ENCODE data around the gene FLNC. TPM values are rescaled to one million over a fixed set of nuclear protein-coding genes. Genes with fewer than 3 reads are reported as not detected.

Gene FLNC
- polyA plus RNA-seq, 3 donors = 0.01 TPM; not detected in 2

- no peak overlapping the region for H3K4me2 ChIP-seq (replicated peaks; ENCODE audit: extremely low read depth, low read length, poor library complexity, severe bottlenecking)
- peaks cover under 1 to 9% of the 10 kb centered on the region in 2 donors for H3K4me1 ChIP-seq (ENCODE audit: control insufficient read depth in 1 of 2, insufficient read depth in 2 of 2, low read length in 2 of 2)
- peaks cover 16 to 19% (median 17%) of the 10 kb centered on the region in 3 donors for H3K27me3 Mint-ChIP-seq (ENCODE audit: low read depth in 3 of 3)
- peaks cover 0 to 5% of the 10 kb centered on the region in 2 donors for H3K36me3 Mint-ChIP-seq
- no peaks in the 10 kb centered on the region for H3K79me2 ChIP-seq (ENCODE audit: insufficient read depth, low read length)
- H3K27me3 ChIP-seq (ENCODE audit: control insufficient read depth in 2 of 2, insufficient read depth in 2 of 2, low read length in 2 of 2) = peaks cover 0 to 14% of the 10 kb centered on the region in 2 donors
- H3K27ac Mint-ChIP-seq = no peak overlapping the region
- peak; percentile 85 for TF ChIP-seq CTCF (IDR thresholded peaks at IDR 0.05)
- no peak overlapping the region for H3K9ac ChIP-seq (ENCODE audit: insufficient read depth, low read length, poor library complexity, severe bottlenecking)
- intact Hi-C loops (cut with micrococcal nuclease) = loop anchor here (5.0 to 10.0 kb wide), 3 partner anchors 43 to 190 kb away; no protein-coding TSS in a partner anchor
- no peak overlapping the region for H3K4me3 Mint-ChIP-seq
- H3K9me3 ChIP-seq (replicated peaks in 1 of 2; ENCODE audit: control insufficient read depth in 1 of 2, insufficient read depth in 1 of 2, low read length in 2 of 2) = no peaks in the 10 kb centered on the region
- peaks cover 0 to 10% (median 1%) of the 10 kb centered on the region in 7 donors for H3K9me3 Mint-ChIP-seq
- no peaks in the 10 kb centered on the region for H4K20me1 ChIP-seq (ENCODE audit: insufficient read depth, low read length)
- 55% methylated on average over 3 of the region's 8 CpGs for WGBS (ENCODE audit: insufficient coverage)
- peaks cover 12% of the 10 kb centered on the region for H3K4me1 Mint-ChIP-seq
- H3K36me3 ChIP-seq (replicated peaks in 1 of 2; ENCODE audit: control insufficient read depth in 1 of 2, insufficient read depth in 2 of 2, low read length in 2 of 2) = no peaks in the 10 kb centered on the region
- H3K27ac ChIP-seq (ENCODE audit: low read depth in 1 of 2, low read length in 2 of 2) = no peak overlapping the region
- peak; percentile 56 to 74 (median 68) for DNase-seq
- H2AFZ ChIP-seq (ENCODE audit: insufficient read depth, low read depth, low read length, poor library complexity, severe bottlenecking) = no peak overlapping the region
- H3K4me3 ChIP-seq (replicated peaks in 1 of 3; ENCODE audit: low read depth in 2 of 3, low read length in 3 of 3) = no peak overlapping the region
Measured at GRCh38 chr7:128904381-128905197, 74.4 kb downstream of the FLNC start.

GRCh38 chr7:128906001-128906765 lies 76.0 kb downstream of the FLNC start:
- Mint-ChIP-seq H3K4me3 (peak overlapping the region in 1 of 2 donors; percentile 2), H3K27me3 (ENCODE audit: low read depth in 3 of 3) (peaks cover 30 to 35% (median 31%) of the 10 kb centered on the region in 3 donors)

More at GRCh38 chr7:128906001-128906765, 76.0 kb downstream of the FLNC start:
- no peak for TF ChIP-seq CTCF (IDR thresholded peaks at IDR 0.05)
- H3K27ac ChIP-seq (ENCODE audit: low read depth in 1 of 2, low read length in 2 of 2) = no peak overlapping the region
- H3K9me3 Mint-ChIP-seq = peaks cover 0 to 6% (median 0%) of the 10 kb centered on the region in 7 donors
- H3K4me2 ChIP-seq (replicated peaks; ENCODE audit: extremely low read depth, low read length, poor library complexity, severe bottlenecking) = no peak overlapping the region
- H3K9me3 ChIP-seq (replicated peaks in 1 of 2; ENCODE audit: control insufficient read depth in 1 of 2, insufficient read depth in 1 of 2, low read length in 2 of 2) = peaks cover 0 to 3% of the 10 kb centered on the region in 2 donors
- no peaks in the 10 kb centered on the region for H3K36me3 ChIP-seq (replicated peaks in 1 of 2; ENCODE audit: control insufficient read depth in 1 of 2, insufficient read depth in 2 of 2, low read length in 2 of 2)
- peaks cover 0 to 11% of the 10 kb centered on the region in 2 donors for H3K36me3 Mint-ChIP-seq
- H3K4me1 Mint-ChIP-seq = peaks cover 23% of the 10 kb centered on the region
- no peak overlapping the region for H2AFZ ChIP-seq (ENCODE audit: insufficient read depth, low read depth, low read length, poor library complexity, severe bottlenecking)
- no peak overlapping the region for H3K9ac ChIP-seq (ENCODE audit: insufficient read depth, low read length, poor library complexity, severe bottlenecking)
- H3K4me1 ChIP-seq (ENCODE audit: control insufficient read depth in 1 of 2, insufficient read depth in 2 of 2, low read length in 2 of 2) = peaks cover 11 to 16% of the 10 kb centered on the region in 2 donors
- H3K79me2 ChIP-seq (ENCODE audit: insufficient read depth, low read length) = no peaks in the 10 kb centered on the region
- no peak overlapping the region for H3K4me3 ChIP-seq (replicated peaks in 1 of 3; ENCODE audit: low read depth in 2 of 3, low read length in 3 of 3)
- H3K27me3 ChIP-seq (ENCODE audit: control insufficient read depth in 2 of 2, insufficient read depth in 2 of 2, low read length in 2 of 2) = peaks cover 9 to 29% of the 10 kb centered on the region in 2 donors
- no peak overlapping the region for H3K27ac Mint-ChIP-seq
- H4K20me1 ChIP-seq (ENCODE audit: insufficient read depth, low read length) = no peaks in the 10 kb centered on the region
- intact Hi-C loops (cut with micrococcal nuclease) = loop anchor here (2.0 to 10.0 kb wide), 4 partner anchors 41 to 189 kb away; no protein-coding TSS in a partner anchor
- 54% methylated on average over 2 of the region's 5 CpGs for WGBS (ENCODE audit: insufficient coverage)
- DNase-seq = no peak
